ENCODE data around the gene CRIP1.

The CRIP1 gene

GRCh38 chr14:105473677-105474482, 12.8 kb upstream of the CRIP1 start:
- H3K36me3 Mint-ChIP-seq, result no peaks in the 10 kb centered on the region
- H3K9me3 Mint-ChIP-seq, result no peaks in the 10 kb centered on the region
- H3K27ac Mint-ChIP-seq, result peak overlapping the region; percentile 41
- H3K4me1 Mint-ChIP-seq, result peaks cover 6% of the 10 kb centered on the region
- H3K4me3 Mint-ChIP-seq, result peak overlapping the region; percentile 72
- no peaks in the 10 kb centered on the region for H3K27me3 Mint-ChIP-seq

- H3K36me3 Mint-ChIP-seq, result no peaks in the 10 kb centered on the region
- H3K27me3 Mint-ChIP-seq, result no peaks in the 10 kb centered on the region
- peak within 1 kb of the TSS; percentile 41 for H3K27ac Mint-ChIP-seq
- H3K4me1 Mint-ChIP-seq, result peaks cover 7% of the 10 kb centered on the region
- H3K4me3 Mint-ChIP-seq, result peak within 1 kb of the TSS; percentile 72
- no peaks in the 10 kb centered on the region for H3K9me3 Mint-ChIP-seq
These were observed 12.0 kb upstream of the CRIP1 start, which contains the start of gene CRIP2 for GRCh38 chr14:105474483-105475268. Gene CRIP2 (plus strand): TSS chr14:105474821. CDS start chr14:105474863, 42 bp downstream.

GRCh38 chr14:105475269-105476096, 11.2 kb upstream of the CRIP1 start:
- Mint-ChIP-seq H3K27ac (no peak overlapping the region), H3K27me3 (no peaks in the 10 kb centered on the region), H3K9me3 (no peaks in the 10 kb centered on the region), H3K4me1 (peaks cover 14% of the 10 kb centered on the region), H3K4me3 (peak overlapping the region; percentile 30), H3K36me3 (no peaks in the 10 kb centered on the region)

- Mint-ChIP-seq H3K27me3 (no peaks in the 10 kb centered on the region), H3K9me3 (no peaks in the 10 kb centered on the region), H3K27ac (no peak overlapping the region), H3K36me3 (no peaks in the 10 kb centered on the region), H3K4me3 (peak overlapping the region; percentile 7), H3K4me1 (peaks cover 21% of the 10 kb centered on the region)
These were observed 10.4 kb upstream of the CRIP1 start for GRCh38 chr14:105476097-105476830.

- peaks cover 25% of the 10 kb centered on the region for H3K4me1 Mint-ChIP-seq
- no peaks in the 10 kb centered on the region for H3K36me3 Mint-ChIP-seq
- H3K4me3 Mint-ChIP-seq, result no peak overlapping the region
- H3K27ac Mint-ChIP-seq, result peak overlapping the region; percentile 59
- H3K27me3 Mint-ChIP-seq, result no peaks in the 10 kb centered on the region
- no peaks in the 10 kb centered on the region for H3K9me3 Mint-ChIP-seq
These were observed 9.6 kb upstream of the CRIP1 start for GRCh38 chr14:105476831-105477659.

- Mint-ChIP-seq H3K4me1 (peaks cover 33% of the 10 kb centered on the region), H3K27ac (peak overlapping the region; percentile 59)
These were observed 8.9 kb upstream of the CRIP1 start for GRCh38 chr14:105477660-105478397.

GRCh38 chr14:105478398-105479251, 8.1 kb upstream of the CRIP1 start:
- Mint-ChIP-seq H3K9me3 (no peaks in the 10 kb centered on the region), H3K4me3 (no peak overlapping the region), H3K27me3 (no peaks in the 10 kb centered on the region), H3K36me3 (no peaks in the 10 kb centered on the region), H3K27ac (no peak overlapping the region), H3K4me1 (peaks cover 38% of the 10 kb centered on the region)

More at GRCh38 chr14:105477660-105478397, 8.9 kb upstream of the CRIP1 start:
- Mint-ChIP-seq H3K9me3 (no peaks in the 10 kb centered on the region), H3K4me3 (no peak overlapping the region), H3K27me3 (no peaks in the 10 kb centered on the region), H3K36me3 (no peaks in the 10 kb centered on the region)

- Mint-ChIP-seq H3K27ac (no peak overlapping the region), H3K27me3 (no peaks in the 10 kb centered on the region), H3K4me1 (peaks cover 44% of the 10 kb centered on the region), H3K4me3 (peak overlapping the region; percentile 66), H3K9me3 (no peaks in the 10 kb centered on the region), H3K36me3 (no peaks in the 10 kb centered on the region)
These were observed 7.1 kb upstream of the CRIP1 start for GRCh38 chr14:105479431-105480158.

- H3K27ac Mint-ChIP-seq, result no peak overlapping the region
- H3K27me3 Mint-ChIP-seq, result no peaks in the 10 kb centered on the region
- no peaks in the 10 kb centered on the region for H3K36me3 Mint-ChIP-seq
- no peaks in the 10 kb centered on the region for H3K9me3 Mint-ChIP-seq
- H3K4me1 Mint-ChIP-seq, result peaks cover 51% of the 10 kb centered on the region
- H3K4me3 Mint-ChIP-seq, result peak overlapping the region; percentile 78
These were observed 6.4 kb upstream of the CRIP1 start for GRCh38 chr14:105480199-105480746.

- Mint-ChIP-seq H3K36me3 (no peaks in the 10 kb centered on the region), H3K9me3 (no peaks in the 10 kb centered on the region)
These were observed 5.6 kb upstream of the CRIP1 start for GRCh38 chr14:105480807-105481801.

GRCh38 chr14:105481886-105482457, 4.7 kb upstream of the CRIP1 start:
- Mint-ChIP-seq H3K27ac (peak overlapping the region; percentile 94), H3K4me3 (peak overlapping the region; percentile 78), H3K36me3 (no peaks in the 10 kb centered on the region), H3K4me1 (peaks cover 63% of the 10 kb centered on the region), H3K9me3 (no peaks in the 10 kb centered on the region), H3K27me3 (no peaks in the 10 kb centered on the region)

More at GRCh38 chr14:105480807-105481801, 5.6 kb upstream of the CRIP1 start:
- Mint-ChIP-seq H3K4me3 (peak overlapping the region; percentile 78), H3K4me1 (peaks cover 59% of the 10 kb centered on the region), H3K27me3 (no peaks in the 10 kb centered on the region), H3K27ac (peak overlapping the region; percentile 82)

Data from activated naive CD4-positive, alpha-beta T cell treated with anti-CD3 and anti-CD28 coated beads, Interleukin-2, amount 50 U/mL, for 24 hours (primary cell).